HEK293 (cell line): ENCODE data around the gene THAP7.
A peak's percentile ranks its signal among the peaks of the same experiment; 100 is the strongest.

Experiments
- EGR2 ChIP-seq: fragments of 450-650 bp; formaldehyde crosslinking; IDR thresholded peaks from 2 replicates; pipeline ENCODE4 v1.5.1; 2016; ENCODE audit warnings: low read depth, missing biosample characterization, missing genetic modification characterization
- GLI2 ChIP-seq: fragments of 450-650 bp; formaldehyde crosslinking; IDR thresholded peaks from 2 replicates; pipeline ENCODE4; 2017; ENCODE audit warnings: missing biosample characterization, missing genetic modification characterization, low read depth, borderline replicate concordance
- IKZF3 ChIP-seq: fragments of 450-650 bp; IDR thresholded peaks from 2 replicates; pipeline ENCODE4 v1.5.0; 2018; ENCODE audit warnings: missing biosample characterization, mild to moderate bottlenecking, missing genetic modification characterization, moderate library complexity
- YY1 ChIP-seq: fragments of 450-650 bp; formaldehyde crosslinking; IDR thresholded peaks from 2 replicates; pipeline ENCODE4 v1.5.1; 2018; ENCODE audit warnings: missing biosample characterization, missing genetic modification characterization
- ZNF140 ChIP-seq: fragments of 450-650 bp; formaldehyde crosslinking; IDR thresholded peaks from 2 replicates; pipeline ENCODE4 v1.5.1; 2016; ENCODE audit warnings: missing biosample characterization, missing genetic modification characterization
- ZNF354C ChIP-seq: fragments of 450-650 bp; formaldehyde crosslinking; IDR thresholded peaks from 2 replicates; pipeline ENCODE4 v1.5.1; 2016; ENCODE audit warnings: missing biosample characterization, missing genetic modification characterization, low read depth, borderline replicate concordance
- ZNF37A ChIP-seq: fragments of 450-650 bp; IDR thresholded peaks from 2 replicates; pipeline ENCODE4 v1.5.1; 2018; ENCODE audit warnings: missing biosample characterization, missing genetic modification characterization
- ZNF521 ChIP-seq: fragments of 450-650 bp; formaldehyde crosslinking; IDR thresholded peaks from 2 replicates; pipeline ENCODE4 v1.5.1; 2017; ENCODE audit warnings: missing biosample characterization, mild to moderate bottlenecking, missing genetic modification characterization
- ZNF558 ChIP-seq: fragments of 450-650 bp; formaldehyde crosslinking; IDR thresholded peaks from 2 replicates; pipeline ENCODE4 v1.5.1; 2016; ENCODE audit warnings: missing biosample characterization, missing genetic modification characterization
- TF ChIP-seq, protein P1 (sequence below): fragments of 450-650 bp; formaldehyde crosslinking; IDR thresholded peaks from 2 replicates; pipeline ENCODE4 v1.5.1; 2017; ENCODE audit warnings: missing biosample characterization, missing genetic modification characterization

DNA sequence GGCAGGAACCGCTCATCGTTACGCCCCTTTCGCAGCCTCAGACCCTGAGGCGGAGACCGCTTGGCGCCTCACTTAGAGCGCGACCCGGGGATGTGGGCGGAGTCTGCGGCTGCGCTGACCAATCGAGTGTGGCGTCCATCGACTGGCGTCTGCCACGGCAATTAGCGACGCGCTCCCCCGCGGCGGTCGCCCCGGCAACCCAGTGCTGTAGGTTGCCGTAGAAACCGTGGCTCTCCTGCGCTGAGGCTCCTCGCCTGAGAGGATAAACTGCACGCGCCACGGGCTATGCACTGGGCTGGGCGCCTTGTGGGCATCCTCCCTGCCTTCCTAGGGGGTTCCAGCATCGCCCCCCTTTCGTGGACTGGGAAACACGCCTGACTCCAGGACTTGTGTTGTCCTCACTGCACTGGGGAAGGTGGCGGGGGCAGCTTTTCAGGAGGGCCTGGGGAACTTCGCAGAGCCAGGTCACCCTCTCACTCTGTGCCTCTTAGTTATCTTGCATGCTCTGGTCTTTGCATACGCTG, 12.3 kb upstream of the THAP7 start:
- TF ChIP-seq GLI2, result no peak
- no peak for TF ChIP-seq ZNF37A (tag by site-specific recombination)
- no peak for TF ChIP-seq IKZF3 (tag by site-specific recombination)
- 0 out of 2 replicates have a peak, but pooled peaks have one; percentile 20 for TF ChIP-seq EGR2 (tag by site-specific recombination)
- no peak for TF ChIP-seq ZNF140
- TF ChIP-seq ZNF558 (tag by site-specific recombination), result no peak
- no peak for TF ChIP-seq ZNF354C (tag by site-specific recombination)
- no peak for TF ChIP-seq YY1 (tag by site-specific recombination)
- no peak for TF ChIP-seq ZNF521 (tag by site-specific recombination)
- TF ChIP-seq, protein P1, sequence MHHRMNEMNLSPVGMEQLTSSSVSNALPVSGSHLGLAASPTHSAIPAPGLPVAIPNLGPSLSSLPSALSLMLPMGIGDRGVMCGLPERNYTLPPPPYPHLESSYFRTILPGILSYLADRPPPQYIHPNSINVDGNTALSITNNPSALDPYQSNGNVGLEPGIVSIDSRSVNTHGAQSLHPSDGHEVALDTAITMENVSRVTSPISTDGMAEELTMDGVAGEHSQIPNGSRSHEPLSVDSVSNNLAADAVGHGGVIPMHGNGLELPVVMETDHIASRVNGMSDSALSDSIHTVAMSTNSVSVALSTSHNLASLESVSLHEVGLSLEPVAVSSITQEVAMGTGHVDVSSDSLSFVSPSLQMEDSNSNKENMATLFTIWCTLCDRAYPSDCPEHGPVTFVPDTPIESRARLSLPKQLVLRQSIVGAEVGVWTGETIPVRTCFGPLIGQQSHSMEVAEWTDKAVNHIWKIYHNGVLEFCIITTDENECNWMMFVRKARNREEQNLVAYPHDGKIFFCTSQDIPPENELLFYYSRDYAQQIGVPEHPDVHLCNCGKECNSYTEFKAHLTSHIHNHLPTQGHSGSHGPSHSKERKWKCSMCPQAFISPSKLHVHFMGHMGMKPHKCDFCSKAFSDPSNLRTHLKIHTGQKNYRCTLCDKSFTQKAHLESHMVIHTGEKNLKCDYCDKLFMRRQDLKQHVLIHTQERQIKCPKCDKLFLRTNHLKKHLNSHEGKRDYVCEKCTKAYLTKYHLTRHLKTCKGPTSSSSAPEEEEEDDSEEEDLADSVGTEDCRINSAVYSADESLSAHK (tag by site-specific recombination), result no peak
